Measurements from ENCODE around the gene EIF1AX.
"Not testable (repeated sequence)": the region's sequence is repeated elsewhere in the genome, so short reads cannot be mapped to it uniquely, and the experiment has no call there.

EIF1AX gene

DNA sequence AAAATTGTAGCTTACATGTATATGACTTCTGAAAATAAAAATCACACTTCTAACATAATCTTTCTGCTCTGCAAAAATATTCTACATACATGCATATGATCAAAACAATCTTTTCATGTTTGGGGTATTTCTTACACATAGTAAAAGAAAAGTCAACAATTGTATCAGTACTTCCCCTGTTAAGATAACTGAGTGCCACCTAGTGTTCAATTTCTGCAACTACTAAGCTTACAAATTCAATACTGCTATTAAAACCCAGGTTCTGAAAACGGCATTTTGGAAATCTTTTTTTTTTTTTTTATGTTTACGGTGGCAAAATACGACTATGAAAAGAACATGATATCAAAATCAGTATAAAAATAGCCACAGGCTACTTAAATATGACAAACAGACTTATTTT lies 14.2 kb downstream of the EIF1AX start:
- DNase-seq (ENCODE audit: low read depth in 2 of 2): not testable (repeated sequence)

DNA sequence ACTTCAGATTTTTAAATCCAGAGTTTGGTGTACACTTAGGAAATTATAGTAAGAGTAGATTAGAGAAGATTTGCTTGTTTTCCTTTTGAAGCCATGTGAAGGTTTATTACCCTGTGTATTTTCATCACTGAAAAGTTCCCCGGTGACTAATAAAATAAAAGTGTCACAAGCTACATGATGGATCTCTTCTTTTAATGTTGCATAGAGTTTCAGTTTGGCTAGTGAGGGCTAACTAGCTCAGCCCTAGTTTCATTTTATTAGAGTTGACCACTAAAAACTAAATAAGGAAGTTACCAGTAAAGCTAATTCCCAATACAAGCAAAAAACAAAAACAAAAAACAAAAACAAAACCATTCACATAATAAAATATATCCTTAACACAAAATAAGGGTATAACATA lies 14.8 kb downstream of the EIF1AX start:
- not testable (repeated sequence) for DNase-seq (ENCODE audit: low read depth in 2 of 2)

DNA sequence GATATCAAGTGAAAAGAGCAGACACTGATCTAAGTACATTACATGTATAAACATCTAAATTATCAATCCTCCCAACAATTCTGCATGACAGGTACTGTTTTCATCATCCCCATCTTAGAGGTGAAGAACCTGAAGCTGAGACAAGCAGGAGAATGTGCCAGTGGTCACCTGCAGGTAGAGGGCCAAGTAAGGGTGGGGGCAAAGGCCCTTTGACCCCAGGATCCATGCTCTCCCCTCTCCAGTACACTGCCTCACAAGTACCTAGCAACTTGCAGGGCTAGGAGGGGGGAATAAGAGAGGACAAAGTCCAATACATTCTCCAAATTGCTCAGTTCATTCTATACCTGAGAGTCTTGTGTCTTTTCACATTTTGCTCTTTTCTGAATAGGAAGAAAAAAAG lies 16.7 kb downstream of the EIF1AX start:
- DNase-seq (ENCODE audit: low read depth in 2 of 2): no peak

DNA sequence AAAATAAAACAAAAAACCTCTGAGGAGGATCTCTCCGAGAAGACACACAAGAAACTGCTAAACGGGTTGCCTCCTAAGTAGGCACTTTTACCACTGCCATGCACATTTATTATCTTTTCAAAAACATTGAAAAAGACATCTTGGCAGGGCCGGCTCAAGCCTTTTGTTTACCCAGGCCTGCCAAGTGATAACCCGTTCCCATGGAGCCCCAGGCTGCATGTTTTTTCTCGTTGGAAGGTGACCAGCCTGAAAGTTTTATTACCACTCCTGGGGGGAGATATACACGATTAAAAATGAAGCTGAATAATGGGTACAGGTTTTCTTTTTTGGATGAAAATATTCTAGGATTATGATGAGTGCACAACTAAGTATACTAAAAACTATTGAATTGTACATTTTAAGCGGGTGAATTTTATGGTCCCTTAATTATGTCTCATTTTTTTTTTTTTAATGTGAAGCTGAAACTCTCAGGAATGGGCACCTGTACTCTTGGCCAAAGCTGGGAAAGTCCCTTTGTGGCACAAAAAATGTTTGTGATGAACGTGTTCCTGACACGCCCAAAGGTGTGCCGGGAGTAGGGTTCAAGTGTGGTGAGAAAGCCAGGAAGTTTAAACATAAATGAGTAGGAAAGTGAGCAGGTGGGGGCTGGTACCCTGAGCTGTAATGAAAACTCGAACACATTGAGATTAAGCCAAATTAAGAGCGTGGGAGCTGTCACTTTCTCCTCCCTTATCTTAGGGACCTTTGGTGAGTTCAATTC lies 23.4 kb downstream of the EIF1AX start:
- DNase-seq (ENCODE audit: low read depth in 2 of 2): no peak

DNA sequence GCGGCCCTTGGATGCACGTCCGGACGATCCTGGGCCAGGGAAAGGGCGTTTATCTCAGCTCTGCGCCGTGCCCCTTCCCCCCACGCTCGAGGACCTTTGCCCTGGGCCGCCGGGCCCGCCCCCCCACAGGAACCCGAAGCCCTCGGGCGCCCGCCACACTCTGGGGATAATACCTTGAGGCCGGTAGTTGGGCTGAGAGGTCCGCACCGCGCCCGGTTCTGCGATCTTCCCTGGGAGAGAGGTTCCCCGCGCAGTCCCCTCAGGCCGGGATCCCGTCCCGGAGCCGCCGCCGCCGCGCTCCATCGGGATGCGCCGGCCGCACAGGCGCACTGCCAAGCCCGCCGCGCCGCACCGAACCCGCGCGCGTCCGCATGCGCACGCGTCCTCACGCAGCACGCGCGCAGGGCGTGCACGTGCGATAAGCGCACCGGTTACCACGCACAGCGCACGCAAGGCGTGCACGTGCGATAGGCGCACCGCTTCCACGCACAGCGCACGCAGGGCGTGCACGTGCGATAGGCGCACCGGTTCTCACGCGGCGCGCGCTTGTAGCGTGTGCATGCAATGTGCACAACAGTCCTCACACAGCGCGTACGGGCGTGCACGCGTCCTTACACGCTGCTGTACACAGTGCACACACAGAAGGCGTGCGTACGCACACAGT lies 24.9 kb downstream of the EIF1AX start, which contains the start of gene MAP7D2:
TSS of gene MAP7D2 (minus strand) at position 331 of the 664 bp plus-strand sequence. CDS start at position 303, 28 bp downstream.
- DNase-seq (ENCODE audit: low read depth in 2 of 2): no peak

DNA sequence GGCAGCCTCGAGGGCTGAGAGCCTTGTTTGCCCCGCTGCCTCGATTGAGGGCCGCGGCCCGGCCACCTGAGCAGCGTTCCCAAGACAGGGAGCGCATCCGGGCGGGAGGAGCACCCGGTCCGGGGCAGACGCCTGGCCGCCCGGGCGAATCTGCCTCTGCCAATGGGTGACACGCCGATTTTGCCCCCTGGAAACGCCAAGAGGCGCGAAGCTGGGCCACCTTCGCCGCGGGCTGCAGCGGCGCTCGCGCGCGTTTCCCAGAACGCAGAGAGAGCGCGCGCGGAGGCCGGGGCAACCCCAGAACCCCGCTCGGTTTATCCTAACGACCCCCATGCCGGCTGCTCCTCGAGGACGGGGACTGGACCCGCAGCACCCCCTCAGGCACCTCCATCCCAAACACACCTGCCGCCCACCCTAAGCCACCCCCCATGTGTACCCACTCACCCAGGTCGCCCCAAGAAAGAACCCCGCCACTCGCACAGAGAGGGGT lies 25.5 kb downstream of the EIF1AX start:
- DNase-seq (ENCODE audit: low read depth in 2 of 2): no peak

DNA sequence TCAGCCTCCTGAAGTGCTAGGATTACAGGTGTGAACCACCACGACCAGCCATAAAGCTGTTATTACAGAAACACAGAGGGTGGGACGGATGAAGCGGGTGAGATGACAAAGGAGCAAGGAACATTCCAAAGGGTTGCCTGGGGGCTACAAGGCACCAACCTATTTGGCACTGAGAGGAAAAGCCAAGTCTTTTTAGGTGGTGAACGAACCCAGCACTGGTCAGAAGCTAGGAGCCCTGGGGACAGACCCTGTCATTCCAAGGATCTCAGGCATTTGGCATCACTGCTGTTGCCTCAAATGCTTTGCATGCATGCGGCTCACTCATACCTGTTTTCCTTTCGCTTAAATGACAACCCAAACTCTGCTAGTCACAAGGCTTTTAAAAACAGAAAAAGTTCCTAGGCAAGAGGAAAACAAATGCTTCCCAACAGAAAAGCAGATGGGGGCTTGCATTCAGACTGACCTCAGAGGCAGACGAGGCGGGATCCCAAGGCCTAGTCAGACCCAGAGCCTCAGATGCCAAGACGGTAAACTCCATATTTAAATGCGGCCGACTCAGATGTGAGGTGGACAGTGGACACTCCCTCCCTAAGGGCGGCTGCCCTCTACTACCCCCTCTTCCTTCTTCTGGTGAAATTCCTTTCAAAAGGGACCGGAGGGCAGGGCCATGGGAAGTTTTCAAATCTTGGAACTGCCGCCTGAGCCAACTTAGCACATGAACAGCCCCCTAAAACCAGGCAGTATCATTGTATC lies 29.4 kb downstream of the EIF1AX start:
- DNase-seq (ENCODE audit: low read depth in 2 of 2): no peak

DNA sequence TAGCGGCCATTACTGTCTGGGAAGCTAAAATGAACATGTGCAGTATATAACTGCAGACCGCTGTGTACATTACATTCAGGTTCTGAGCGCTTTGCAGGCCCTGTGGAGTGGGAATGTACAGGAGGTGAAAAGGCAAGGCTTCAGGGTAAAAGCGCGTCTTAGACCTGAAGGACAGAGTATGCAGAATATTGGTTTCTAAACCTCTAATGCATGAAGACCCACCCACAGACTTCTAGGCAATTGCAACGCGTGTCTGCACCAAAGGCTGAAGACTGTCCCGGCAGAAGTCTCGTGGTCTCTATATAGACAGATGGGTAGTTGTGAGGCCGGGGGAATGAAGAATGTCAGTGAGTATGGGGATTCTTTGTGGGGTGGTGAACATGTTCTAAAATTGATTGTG lies 30.4 kb downstream of the EIF1AX start:
- no peak for DNase-seq (ENCODE audit: low read depth in 2 of 2)

DNA sequence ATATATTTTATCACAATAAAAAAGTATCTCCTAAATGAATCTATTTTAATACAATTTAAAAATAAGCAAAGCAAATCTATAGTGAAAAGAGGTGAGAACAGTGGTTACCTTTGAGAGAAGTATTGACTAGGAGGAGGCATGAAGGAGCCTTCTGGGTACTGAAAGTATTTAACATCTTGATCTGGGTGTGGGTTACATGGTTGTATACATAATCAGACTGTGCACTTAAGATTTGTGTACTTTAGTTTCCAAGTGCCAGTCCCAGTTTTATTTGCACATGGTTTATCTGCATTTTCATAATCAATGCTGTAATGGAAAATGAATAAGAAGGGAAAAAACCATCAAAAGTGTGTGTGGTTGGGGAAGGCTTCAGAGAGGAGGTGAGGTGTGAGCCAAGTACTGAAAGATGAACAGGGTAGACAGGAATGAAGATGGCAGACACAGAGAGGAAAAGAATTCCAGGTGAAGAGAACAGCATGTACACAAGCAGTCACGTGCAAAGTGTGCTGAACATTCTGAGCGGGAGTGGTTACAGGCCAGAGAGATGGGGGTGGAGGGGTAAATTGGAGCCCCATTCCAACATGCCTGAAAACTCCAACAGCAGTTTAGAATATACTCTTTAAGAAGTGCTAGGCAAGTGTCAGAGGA lies 39.6 kb downstream of the EIF1AX start:
- DNase-seq (ENCODE audit: low read depth in 2 of 2): no peak

DNA sequence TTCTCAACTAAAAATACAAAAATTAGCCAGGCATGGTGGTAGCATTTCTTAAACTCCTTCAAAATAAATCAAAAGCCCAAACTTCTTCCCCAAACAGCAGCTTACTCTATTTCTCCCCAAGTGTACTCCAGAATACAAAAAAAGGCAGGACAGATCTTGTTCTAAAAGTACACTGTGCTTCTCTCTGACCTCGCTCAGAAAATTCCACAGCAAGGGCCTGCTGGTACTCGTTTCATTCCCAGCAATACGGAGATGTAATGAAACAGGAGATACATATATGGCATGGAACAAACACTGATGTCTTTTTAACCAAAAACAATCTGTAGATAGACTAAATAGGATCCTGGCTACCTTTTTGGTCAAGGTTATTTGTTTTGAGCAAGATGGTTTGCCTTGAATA lies 50.1 kb downstream of the EIF1AX start:
- no peak for DNase-seq (ENCODE audit: low read depth in 2 of 2)

DNA sequence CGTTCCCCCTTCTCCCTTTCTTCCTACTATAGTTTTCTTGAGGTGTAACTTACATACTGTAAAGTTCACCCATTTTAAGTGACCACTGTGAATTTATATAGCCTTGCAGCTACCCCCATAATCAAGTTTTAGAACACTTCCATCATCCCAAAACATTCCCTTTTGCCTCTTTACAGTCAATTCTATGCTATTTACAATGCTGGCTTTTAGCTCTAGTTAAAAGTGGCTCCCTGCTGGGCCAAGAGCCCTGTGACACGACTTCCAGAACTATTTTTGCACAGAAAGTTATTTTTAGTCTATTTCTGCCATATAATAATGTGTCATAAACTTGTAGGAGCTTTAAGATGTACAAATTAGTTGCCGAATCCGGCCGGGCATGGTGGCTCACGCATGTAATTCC lies 51.8 kb downstream of the EIF1AX start:
- no peak for DNase-seq (ENCODE audit: low read depth in 2 of 2)

DNA sequence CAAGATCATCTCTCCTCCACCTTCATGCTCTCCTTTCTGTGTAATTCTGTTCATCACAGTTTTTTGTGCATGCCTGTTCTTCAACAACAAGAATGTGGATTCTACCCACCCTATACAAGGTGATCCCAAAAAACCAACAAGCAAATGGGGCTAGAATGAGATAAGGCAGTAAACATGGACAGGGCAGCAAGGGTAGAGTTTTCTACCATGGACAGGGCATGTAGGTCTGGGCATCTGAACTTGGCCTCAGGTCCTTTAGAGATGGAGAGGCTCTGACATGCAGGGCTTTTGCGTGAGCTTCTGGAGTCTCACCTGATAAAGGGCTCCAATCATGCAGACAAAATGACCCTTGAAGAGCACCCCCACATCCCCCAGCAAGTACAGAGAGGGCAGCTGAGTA lies 61.4 kb downstream of the EIF1AX start:
- no peak for DNase-seq (ENCODE audit: low read depth in 2 of 2)

Measured in activated CD8-positive, alpha-beta memory T cell treated with anti-CD3 and anti-CD28 coated beads for 4 hours (primary cell).